Fibroblast of lung (primary cell): ENCODE measurements around the gene PTPRU. TPM values are rescaled to one million over a fixed set of nuclear protein-coding genes. Genes with fewer than 3 reads are reported as not detected.

Experiments
- DNase-seq, 2 donors: peaks; one replicate each; pipeline versions ENCODE4 v3.0.0 to v3.0.0-alpha.2; 2010; ENCODE audit warnings: low read depth in 2 of 2
- H2AFZ ChIP-seq: 2 replicates; pipeline ENCODE4 v1.5.1; 2012; ENCODE audit warnings: low read length, control low read depth, inconsistent platforms
- H3K27ac ChIP-seq: 2 replicates; pipeline ENCODE4 v1.5.1; 2011; ENCODE audit warnings: low read length, control low read depth; ENCODE audit not compliant: insufficient read depth
- H3K27me3 ChIP-seq: 2 replicates; pipeline ENCODE4 v1.5.1; 2011; ENCODE audit warnings: mild to moderate bottlenecking, low read length; ENCODE audit not compliant: control insufficient read depth, insufficient read depth
- H3K36me3 ChIP-seq: 2 replicates; pipeline ENCODE4 v1.5.1; 2011; ENCODE audit warnings: low read length; ENCODE audit not compliant: control insufficient read depth, insufficient read depth
- H3K4me1 ChIP-seq: 2 replicates; pipeline ENCODE4 v1.5.1; 2011; ENCODE audit warnings: low read length; ENCODE audit not compliant: control insufficient read depth, insufficient read depth; ENCODE audit errors: extremely low read depth
- H3K4me2 ChIP-seq: 2 replicates; pipeline ENCODE4 v1.5.1; 2011; ENCODE audit warnings: low read length, control low read depth; ENCODE audit not compliant: insufficient read depth; ENCODE audit errors: extremely low read depth
- H3K4me3 ChIP-seq, 4 experiments: fragments of 200-600 bp in 1 of 4; sonication (generic) in 1 of 4; replicated peaks in 1 of 4; 2 replicates each; pipeline ENCODE4 v1.5.1; 2011 to 2016; ENCODE audit warnings: low read length in 4 of 4, low read depth in 3 of 4, mild to moderate bottlenecking in 3 of 4, control low read depth in 2 of 4, inconsistent platforms in 1 of 4, mixed read lengths in 1 of 4; ENCODE audit not compliant: insufficient read depth in 1 of 4; ENCODE audit errors: control extremely low read depth in 1 of 4
- H3K79me2 ChIP-seq: 2 replicates; pipeline ENCODE4 v1.5.1; 2012; ENCODE audit warnings: mild to moderate bottlenecking, low read length, inconsistent platforms; ENCODE audit not compliant: control insufficient read depth, insufficient read depth
- H3K9ac ChIP-seq: 2 replicates; pipeline ENCODE4 v1.5.1; 2011; ENCODE audit warnings: mild to moderate bottlenecking, low read length, control low read depth; ENCODE audit not compliant: insufficient read depth
- H3K9me3 ChIP-seq: 2 replicates; pipeline ENCODE4 v1.5.1; 2012; ENCODE audit warnings: low read depth, low read length; ENCODE audit not compliant: control insufficient read depth, insufficient read depth
- H4K20me1 ChIP-seq: 2 replicates; pipeline ENCODE4 v1.5.1; 2011; ENCODE audit warnings: low read length; ENCODE audit not compliant: control insufficient read depth, insufficient read depth; ENCODE audit errors: extremely low read depth
- EZH2 ChIP-seq: IDR thresholded peaks from 2 replicates; pipeline ENCODE4 v1.5.1; 2012; ENCODE audit warnings: low read length, control low read depth, mild to moderate bottlenecking; ENCODE audit errors: missing control alignments
- polyA plus RNA-seq, 2 donors: library from polyadenylated mRNA; depleted of rRNA in 1 of 2; stranded (reverse) in 1 of 2; unstranded in 1 of 2; fragments of >200 nt; gene quantifications; 2 replicates each; pipeline ENCODE4 v1.2.1, GENCODE V29; 2011 to 2012; ENCODE audit warnings: missing spikeins in 1 of 2
- total RNA-seq: library from RNA; depleted of rRNA; stranded (reverse); fragments of >200 nt; gene quantifications from 2 replicates; pipeline ENCODE4 v1.2.1, GENCODE V29; 2014
- TF ChIP-seq, protein P1 (sequence below), 2 donors: IDR thresholded peaks in 1 of 2; conservative IDR thresholded peaks in 1 of 2; 1 replicate in 1 of 2; 2 replicates in 1 of 2; pipeline ENCODE4 v1.5.1; 2011 to 2012; ENCODE audit warnings: low read length in 2 of 2, control low read depth in 1 of 2, inconsistent platforms in 1 of 2, low read depth in 1 of 2, mild to moderate bottlenecking in 1 of 2

PTPRU gene
- total and polyA plus RNA-seq, 2 donors (not counting 1 experiment from before 2014, with no cell fraction given): 1.4 to 25.8 TPM

- H3K27me3 ChIP-seq: peaks cover 3% of the 10 kb centered on the region
- TF ChIP-seq, protein P1, sequence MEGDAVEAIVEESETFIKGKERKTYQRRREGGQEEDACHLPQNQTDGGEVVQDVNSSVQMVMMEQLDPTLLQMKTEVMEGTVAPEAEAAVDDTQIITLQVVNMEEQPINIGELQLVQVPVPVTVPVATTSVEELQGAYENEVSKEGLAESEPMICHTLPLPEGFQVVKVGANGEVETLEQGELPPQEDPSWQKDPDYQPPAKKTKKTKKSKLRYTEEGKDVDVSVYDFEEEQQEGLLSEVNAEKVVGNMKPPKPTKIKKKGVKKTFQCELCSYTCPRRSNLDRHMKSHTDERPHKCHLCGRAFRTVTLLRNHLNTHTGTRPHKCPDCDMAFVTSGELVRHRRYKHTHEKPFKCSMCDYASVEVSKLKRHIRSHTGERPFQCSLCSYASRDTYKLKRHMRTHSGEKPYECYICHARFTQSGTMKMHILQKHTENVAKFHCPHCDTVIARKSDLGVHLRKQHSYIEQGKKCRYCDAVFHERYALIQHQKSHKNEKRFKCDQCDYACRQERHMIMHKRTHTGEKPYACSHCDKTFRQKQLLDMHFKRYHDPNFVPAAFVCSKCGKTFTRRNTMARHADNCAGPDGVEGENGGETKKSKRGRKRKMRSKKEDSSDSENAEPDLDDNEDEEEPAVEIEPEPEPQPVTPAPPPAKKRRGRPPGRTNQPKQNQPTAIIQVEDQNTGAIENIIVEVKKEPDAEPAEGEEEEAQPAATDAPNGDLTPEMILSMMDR (conservative IDR thresholded peaks at IDR 0.05 in 1 of 2, IDR thresholded peaks at IDR 0.05 in 1 of 2; ENCODE audit: low read depth in 1 of 2, low read length in 2 of 2): peak; percentile 21 to 34
- no peak for TF ChIP-seq EZH2
Measured at GRCh38 chr1:29230553-29231378, 5.6 kb upstream of the PTPRU start, which contains the start of gene MECR. Gene MECR, minus strand, starts transcription at chr1:29230934. Its CDS starts 28 bp downstream, at chr1:29230906.

GRCh38 chr1:29232387-29232786, 3.9 kb upstream of the PTPRU start:
- Histone ChIP-seq H3K27ac (no peak overlapping the region), H3K9ac (no peak overlapping the region), H3K4me1 (peaks cover 8% of the 10 kb centered on the region), H3K4me2 (no peak overlapping the region), H3K9me3 (no peaks in the 10 kb centered on the region), H3K4me3 (no peak overlapping the region), H3K27me3 (peaks cover 12% of the 10 kb centered on the region), H3K79me2 (peaks cover 7% of the 10 kb centered on the region), H4K20me1 (no peaks in the 10 kb centered on the region), H2AFZ (no peak overlapping the region), H3K36me3 (no peaks in the 10 kb centered on the region)
- TF ChIP-seq EZH2: no peak
- TF ChIP-seq, protein P1 (conservative IDR thresholded peaks at IDR 0.05 in 1 of 2, IDR thresholded peaks at IDR 0.05 in 1 of 2; ENCODE audit: low read depth in 1 of 2, low read length in 2 of 2): no peak
- DNase-seq: no peak

More at GRCh38 chr1:29230553-29231378, 5.6 kb upstream of the PTPRU start, which contains the start of gene MECR:
- Histone ChIP-seq H4K20me1 (no peaks in the 10 kb centered on the region), H3K4me2 (peak within 1 kb of the TSS; percentile 94), H3K4me1 (no peaks in the 10 kb centered on the region), H3K79me2 (peaks cover 7% of the 10 kb centered on the region), H2AFZ (peak within 1 kb of the TSS; percentile 88), H3K36me3 (no peaks in the 10 kb centered on the region), H3K4me3 (peak within 1 kb of the TSS; percentile 80 to 93 (median 87)), H3K27ac (peak within 1 kb of the TSS; percentile 82), H3K9me3 (no peaks in the 10 kb centered on the region), H3K9ac (peak within 1 kb of the TSS; percentile 86)
- DNase-seq: peak; percentile 90 to 91

GRCh38 chr1:29233693-29234092, 2.6 kb upstream of the PTPRU start:
- peaks cover 8% of the 10 kb centered on the region for H3K4me1 ChIP-seq
- H3K9ac ChIP-seq: no peak overlapping the region
- H3K4me2 ChIP-seq: no peak overlapping the region
- H3K27ac ChIP-seq: no peak overlapping the region
- TF ChIP-seq EZH2: no peak
- no peaks in the 10 kb centered on the region for H3K36me3 ChIP-seq
- H3K9me3 ChIP-seq: no peaks in the 10 kb centered on the region
- peaks cover 21% of the 10 kb centered on the region for H3K27me3 ChIP-seq
- H3K4me3 ChIP-seq: no peak overlapping the region
- peaks cover 7% of the 10 kb centered on the region for H3K79me2 ChIP-seq
- H4K20me1 ChIP-seq: no peaks in the 10 kb centered on the region
- DNase-seq: no peak
- no peak overlapping the region for H2AFZ ChIP-seq
